ENCODE measurements around the gene CHRD.

GRCh38 chr3:184377374-184377773 lies 2.5 kb upstream of the CHRD start:
- TF ChIP-seq ZNF138 (CRISPR knock-in tag; conservative IDR thresholded peaks at IDR 0.05): no peak
- TF ChIP-seq CTCF (IDR thresholded peaks at IDR 0.05): no peak
- no peak for TF ChIP-seq ETV6 (CRISPR knock-in tag; IDR thresholded peaks at IDR 0.05)
- TF ChIP-seq KAT7 (CRISPR knock-in tag; IDR thresholded peaks at IDR 0.05; ENCODE audit: borderline replicate concordance): no peak
- no peak for TF ChIP-seq FOXJ3 (CRISPR knock-in tag; IDR thresholded peaks at IDR 0.05; ENCODE audit: borderline replicate concordance)
- no peak for TF ChIP-seq TEAD4 (CRISPR knock-in tag; IDR thresholded peaks at IDR 0.05)
- no peak for TF ChIP-seq JUN (CRISPR knock-in tag; IDR thresholded peaks at IDR 0.05)
- TF ChIP-seq ZNF512 (CRISPR knock-in tag; IDR thresholded peaks at IDR 0.05; ENCODE audit: borderline replicate concordance): no peak
- TF ChIP-seq CBFB (CRISPR knock-in tag; IDR thresholded peaks at IDR 0.05; ENCODE audit: low read depth): no peak
- TF ChIP-seq TCF7 (CRISPR knock-in tag; IDR thresholded peaks at IDR 0.05; ENCODE audit: low read depth): no peak
- no peak for TF ChIP-seq ARID4B (CRISPR knock-in tag; IDR thresholded peaks at IDR 0.05; ENCODE audit: borderline replicate concordance)
